Measurements from ENCODE around the gene NT5C3B.
"Not testable (repeated sequence)": the region's sequence is repeated elsewhere in the genome, so short reads cannot be mapped to it uniquely, and the experiment has no call there.

Gene NT5C3B

DNA sequence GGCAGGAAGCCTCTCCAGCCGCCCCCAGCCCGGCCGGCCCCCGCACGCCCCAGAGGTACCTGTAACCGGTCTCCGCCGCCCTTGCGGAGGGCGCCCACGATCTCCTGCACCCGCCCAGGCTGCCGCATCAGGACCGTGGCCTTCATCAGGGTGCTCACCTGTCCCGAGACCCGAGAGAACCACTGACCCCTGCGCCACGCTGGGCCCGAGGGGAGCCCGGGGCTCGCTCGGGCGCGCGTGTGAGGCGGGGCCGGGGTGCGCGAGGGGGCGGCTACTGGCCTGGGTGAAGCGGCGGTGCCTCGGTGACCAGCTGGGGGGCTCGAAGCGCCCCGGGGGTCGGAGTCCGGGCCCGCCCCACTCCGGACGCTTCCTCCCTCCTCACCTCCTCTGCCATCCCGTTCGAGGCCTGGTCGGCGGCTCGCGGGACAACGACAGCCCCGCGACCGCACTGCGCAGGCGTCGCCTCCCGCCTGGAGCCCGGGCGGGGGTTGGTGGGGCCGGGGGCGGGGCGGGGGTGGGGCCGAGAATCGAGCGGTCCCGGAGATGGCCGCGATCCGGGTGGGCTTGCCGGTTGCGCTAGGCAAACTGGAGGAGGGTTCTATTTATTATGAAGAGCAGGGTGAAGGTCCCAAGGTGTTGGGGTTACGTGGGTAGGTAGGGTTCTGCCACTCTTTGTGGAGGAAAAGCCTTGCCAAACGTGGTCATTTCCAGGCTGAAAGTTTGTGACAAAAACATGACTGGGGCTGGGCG is at the start of gene NT5C3B:
Gene NT5C3B, minus strand, starts transcription at position 433 of the 750 bp plus-strand sequence. Its CDS starts 39 bp downstream, at position 394.
- peak; percentile 63 for DNase-seq (ENCODE audit: low spot score)

- no peak for DNase-seq (ENCODE audit: low spot score)
These were observed 49.7 kb upstream of the NT5C3B start for GRCh38 chr17:41885733-41886132.

DNA sequence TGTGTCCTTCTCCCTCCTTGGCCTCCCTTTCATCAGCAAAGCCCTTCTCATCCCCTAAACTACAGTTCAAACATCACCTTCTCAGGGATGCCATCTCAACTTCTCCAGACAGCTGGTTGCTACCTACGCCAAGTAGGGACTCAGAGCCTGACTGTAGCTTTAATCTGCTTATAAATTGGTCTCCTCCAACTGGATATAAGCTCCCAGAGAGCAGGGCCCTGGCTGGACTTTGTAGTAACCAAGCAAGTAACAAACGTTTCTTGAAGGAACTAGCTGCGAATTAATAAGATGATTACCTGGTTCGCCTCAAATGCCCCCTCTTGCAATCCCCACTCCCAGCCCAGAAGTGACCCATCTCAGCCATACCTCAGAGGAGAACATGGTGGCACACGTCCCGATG is 46.7 kb upstream of the NT5C3B start:
- no peak for DNase-seq (ENCODE audit: low spot score)

GRCh38 chr17:41880130-41880529 is 44.1 kb upstream of the NT5C3B start:
- no peak for DNase-seq (ENCODE audit: low spot score)

GRCh38 chr17:41874293-41874670 is 38.2 kb upstream of the NT5C3B start:
- DNase-seq (ENCODE audit: low spot score), result not testable (repeated sequence)

DNA sequence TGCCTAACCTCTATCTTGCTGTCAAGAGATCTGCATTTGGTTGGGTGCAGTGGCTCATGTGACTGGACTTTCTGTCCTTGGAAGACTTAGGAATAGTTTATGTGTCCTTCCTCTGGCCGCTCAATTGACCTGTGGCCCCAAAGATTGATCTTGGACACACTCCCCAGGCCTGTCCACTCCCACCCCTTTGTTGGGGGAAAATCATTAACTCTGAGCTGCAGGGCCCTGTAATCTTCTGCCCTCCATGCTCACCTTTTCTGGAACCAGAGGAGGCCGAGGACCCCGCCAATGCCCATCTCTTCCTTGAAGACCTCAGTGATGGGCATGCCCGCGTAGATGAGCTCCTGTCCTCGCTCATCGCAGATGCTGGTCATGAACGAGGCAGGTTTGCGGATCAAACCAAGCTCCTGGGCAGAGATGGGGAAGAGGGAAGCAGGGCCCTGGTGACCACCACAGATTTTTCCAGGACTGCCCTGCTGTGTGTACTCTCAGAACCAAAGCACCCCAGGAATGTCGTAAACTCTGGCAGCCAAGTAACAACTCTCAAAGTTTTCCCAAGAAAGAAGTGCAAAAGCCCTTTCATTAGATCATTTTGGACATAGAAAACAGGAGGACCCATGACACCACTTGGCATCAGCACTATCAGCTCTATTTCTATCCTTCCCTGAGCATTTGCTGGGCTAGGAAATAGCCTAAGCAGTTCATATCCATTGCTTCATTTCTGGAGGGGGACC is 37.7 kb upstream of the NT5C3B start:
- DNase-seq (ENCODE audit: low spot score), result no peak

- DNase-seq (ENCODE audit: low spot score), result no peak
These were observed 35.8 kb upstream of the NT5C3B start for GRCh38 chr17:41871789-41872188.

DNA sequence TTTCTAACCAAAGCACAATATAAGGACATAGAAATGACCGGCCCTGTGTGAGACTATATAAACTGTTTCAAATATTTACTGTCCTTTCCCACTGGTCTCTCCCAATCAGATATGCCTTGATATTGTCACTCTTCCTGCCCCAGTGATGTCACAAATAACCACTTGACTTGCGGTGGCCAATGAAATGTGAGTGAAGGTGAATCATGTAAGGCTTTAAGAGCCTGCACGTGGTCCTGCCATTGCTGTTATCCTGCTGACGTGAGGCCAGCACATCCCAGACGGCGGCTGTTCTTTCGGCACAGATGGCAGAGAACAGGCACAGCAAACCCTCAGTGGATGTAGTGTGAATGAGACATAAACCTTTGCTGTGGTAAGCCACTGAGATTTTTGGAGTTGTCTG is 34.6 kb upstream of the NT5C3B start:
- no peak for DNase-seq (ENCODE audit: low spot score)

GRCh38 chr17:41870097-41870496 is 34.1 kb upstream of the NT5C3B start:
- DNase-seq (ENCODE audit: low spot score), result no peak

- no peak for DNase-seq (ENCODE audit: low spot score)
These were observed 33.4 kb upstream of the NT5C3B start for GRCh38 chr17:41869426-41869825.

DNA sequence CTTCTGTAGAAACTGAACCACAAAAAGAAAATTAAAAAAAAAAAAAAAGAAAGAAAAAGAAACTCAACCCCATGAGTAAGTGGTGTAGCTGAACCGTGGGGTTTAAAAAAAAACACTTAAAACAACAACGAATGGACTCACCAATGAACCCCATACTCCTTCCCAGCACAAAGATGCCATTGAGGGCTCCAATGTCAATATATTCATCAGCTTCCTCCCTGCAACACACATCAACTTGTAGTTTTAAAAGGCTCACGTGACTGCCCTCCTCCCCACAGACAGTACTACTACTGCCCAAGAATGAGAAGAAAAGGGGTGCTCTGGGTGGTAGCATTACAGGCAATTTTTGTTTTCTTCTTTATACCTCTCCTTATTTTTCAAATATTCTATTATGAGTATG is 32.5 kb upstream of the NT5C3B start:
- DNase-seq (ENCODE audit: low spot score), result no peak

DNA sequence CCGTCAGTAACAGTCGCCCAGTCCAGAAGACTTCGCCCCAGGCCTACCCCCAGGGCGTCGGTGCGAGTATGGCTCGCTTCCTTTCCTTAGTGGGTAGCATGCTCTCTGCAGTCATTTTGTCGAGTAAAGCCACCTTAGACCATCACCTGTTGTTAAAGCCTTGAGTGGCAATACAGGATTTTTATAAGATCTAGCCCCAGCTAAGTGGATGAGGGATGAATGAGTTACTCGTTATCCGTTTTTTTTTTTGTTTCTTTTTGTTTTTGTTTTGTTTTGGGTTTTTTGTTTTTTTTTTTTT is 29.5 kb upstream of the NT5C3B start:
- DNase-seq (ENCODE audit: low spot score), result no peak

DNA sequence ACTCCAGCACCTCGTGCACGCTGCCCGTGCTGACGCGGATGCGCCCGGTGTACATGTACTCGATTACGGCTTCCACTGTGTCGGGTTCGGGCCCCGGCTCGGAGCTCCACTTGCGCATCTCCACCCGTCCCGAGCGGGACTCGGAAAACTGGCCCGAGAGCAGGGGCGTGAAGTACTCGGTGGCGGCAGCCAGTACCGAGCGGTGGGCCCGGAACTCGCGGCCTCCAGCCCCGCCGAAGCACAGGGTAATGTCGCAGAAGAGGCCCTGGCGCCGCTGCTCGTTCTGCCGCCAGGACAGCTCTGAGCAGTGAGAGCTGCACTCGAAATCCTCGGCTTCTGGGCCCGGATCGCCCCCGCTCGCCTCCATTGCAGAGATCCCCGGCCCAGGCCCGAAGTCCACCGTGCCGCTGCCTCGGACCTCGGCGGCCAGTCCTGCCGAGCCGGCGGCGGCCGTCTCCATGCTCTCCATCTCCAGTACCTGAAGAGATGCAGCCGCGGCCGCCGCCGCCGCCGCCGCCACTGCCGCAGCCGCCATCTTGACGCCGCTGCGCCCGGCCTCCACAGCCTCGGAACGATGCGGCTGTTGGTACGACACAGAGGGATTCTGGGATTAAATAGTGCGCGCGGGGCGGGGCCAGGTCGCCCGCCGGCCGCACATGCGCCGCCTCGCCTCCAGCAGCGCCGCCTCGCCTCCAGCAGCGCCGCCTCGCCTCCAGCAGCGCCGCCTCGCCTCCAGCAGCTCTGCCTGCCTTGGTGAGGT is 29.0 kb upstream of the NT5C3B start, which contains the start of gene KLHL11:
Gene KLHL11, minus strand, starts transcription at position 588 of the 760 bp plus-strand sequence. Its CDS starts 53 bp downstream, at position 535.
- DNase-seq (ENCODE audit: low spot score), result peak; percentile 92

- no peak for DNase-seq (ENCODE audit: low spot score)
These were observed 28.4 kb upstream of the NT5C3B start for GRCh38 chr17:41864498-41864835.

DNA sequence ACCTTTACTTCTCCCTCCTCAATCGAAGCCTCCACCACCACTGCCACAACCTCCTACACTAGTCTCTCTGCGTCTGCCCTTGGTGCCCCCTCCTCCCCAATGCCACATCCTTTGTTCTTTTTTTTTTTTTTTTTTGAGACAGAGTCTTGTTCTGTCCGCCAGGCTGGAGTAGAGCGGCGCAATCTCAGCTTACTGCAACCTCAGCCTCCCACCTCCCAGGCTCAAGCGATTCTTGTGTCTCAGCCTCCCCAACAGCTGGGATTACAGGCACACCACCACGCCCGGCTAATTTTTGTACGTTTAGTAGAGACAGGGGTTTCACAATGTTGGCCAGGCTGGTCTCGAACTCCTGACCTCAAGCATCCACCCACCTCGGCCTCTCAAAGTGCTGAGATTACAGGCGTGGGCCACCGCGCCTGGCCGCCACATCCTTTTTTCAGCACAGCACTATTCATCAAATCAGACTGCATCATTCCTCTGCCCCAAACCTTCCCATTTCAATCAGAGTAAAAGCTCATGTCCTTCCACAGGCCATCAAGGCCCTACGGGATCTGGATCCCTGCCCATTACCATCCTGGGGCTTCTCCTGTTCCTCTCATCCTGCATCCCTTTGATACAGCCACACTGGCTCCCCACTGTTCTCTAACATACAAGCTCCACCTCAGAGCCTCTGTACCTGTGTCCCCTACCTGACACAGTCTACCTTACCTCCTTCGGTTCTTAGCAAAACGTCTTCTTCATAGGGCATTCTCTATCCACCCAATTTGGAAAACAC is 27.2 kb upstream of the NT5C3B start:
- DNase-seq (ENCODE audit: low spot score), result no peak

DNA sequence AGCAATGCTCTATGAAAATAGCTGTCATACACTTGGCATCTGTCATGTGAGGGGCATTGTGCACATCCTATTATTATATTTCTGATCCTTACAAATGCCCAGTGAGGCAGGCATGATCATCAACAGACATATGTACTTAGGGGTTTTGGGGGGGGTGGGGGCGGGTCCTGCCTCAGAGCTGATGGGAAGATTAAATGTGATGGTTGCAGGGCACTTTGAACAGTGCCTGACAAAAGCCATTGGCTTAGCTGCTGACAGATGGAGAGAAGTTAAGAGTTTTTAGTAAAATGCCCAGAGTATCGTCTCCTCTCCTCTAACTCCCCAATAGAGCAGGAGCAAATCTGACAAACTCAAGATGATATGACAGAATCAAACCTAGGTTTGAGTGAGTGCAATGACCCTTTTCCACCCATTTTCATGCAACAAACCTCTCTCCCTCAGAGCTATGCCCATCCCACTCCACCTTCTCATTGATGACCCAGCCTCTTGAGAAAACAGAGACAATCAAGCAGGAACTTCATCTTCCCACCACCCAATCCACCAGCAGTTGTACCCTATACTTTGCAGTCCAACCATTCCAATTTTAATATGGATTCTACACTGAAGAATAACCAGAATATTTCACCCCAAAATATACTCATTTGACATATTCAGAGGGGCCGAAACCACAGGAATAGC is 24.4 kb upstream of the NT5C3B start:
- no peak for DNase-seq (ENCODE audit: low spot score)

- DNase-seq (ENCODE audit: low spot score), result not testable (repeated sequence)
These were observed 15.3 kb upstream of the NT5C3B start for GRCh38 chr17:41851382-41851781.

DNA sequence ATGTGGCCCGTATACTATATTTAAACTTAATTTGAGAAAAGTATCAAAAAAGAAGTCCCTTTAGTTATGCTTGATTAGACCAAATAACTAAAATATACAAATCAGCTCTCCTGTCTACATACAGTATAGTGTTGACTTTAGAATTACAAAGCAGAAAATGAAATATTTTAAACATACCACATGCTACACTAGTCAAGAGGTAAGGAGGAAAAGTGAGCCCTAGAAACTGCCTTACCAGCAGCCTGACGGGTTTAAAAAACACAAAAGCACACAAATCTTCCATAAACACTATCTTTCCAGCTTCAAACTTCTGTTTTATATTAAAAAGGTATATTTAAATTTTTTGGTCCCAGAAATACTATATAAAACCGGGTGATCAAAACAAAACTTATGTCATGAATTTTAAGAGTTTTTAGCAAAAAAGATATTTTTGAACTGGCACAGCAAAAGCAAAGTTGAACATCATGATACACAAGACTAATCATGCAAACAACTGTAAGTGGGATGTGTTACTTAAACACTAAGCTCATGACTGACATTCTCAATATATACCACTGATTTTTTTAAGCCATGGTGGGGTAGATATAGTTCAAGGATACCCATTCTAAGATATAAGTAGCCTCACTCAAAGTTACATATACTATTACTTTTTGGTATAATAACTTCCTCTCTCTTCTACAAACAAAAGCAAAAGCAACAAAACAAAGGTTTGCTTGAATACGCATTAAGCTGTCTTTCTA is 13.4 kb upstream of the NT5C3B start:
- peak; percentile 46 for DNase-seq (ENCODE audit: low spot score)

- DNase-seq (ENCODE audit: low spot score), result no peak
These were observed 12.8 kb upstream of the NT5C3B start for GRCh38 chr17:41848788-41849187.

DNA sequence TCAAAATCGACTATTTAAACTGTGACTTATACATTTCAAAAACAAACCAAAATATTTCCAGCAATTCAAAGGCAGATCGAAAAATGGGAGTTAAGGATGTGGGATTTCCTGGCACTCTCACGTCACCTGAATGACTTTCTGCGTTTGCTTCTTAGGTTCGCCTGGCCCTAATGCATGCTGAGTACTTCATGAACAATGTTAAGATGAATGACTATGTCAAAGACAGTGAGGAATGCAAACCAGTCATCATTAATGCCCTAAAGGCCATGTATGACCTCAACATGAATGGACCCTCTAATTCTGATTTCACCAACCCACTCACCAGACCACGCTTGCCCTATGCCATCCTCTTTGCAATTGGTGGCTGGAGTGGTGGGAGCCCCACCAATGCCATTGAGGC is 8.9 kb upstream of the NT5C3B start:
- no peak for DNase-seq (ENCODE audit: low spot score)

DNA sequence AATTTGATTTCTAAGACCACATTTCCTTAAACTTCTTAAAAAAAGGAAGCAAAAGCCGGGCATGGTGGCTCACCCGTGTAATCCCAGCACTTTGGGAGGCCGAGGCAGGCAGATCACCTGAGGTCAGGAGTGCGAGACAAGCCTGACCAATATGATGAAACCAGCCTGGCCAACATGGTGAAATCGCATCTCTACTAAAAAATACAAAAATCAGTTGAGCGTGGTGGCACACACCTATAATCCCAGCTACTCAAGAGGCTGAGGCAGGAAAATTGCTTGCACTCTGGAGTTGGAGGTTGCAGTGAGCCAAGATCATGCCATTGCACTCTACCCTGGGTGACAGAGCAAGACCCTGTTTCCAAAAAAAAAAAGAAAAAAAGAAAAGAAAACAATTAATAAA is 4.7 kb upstream of the NT5C3B start:
- not testable (repeated sequence) for DNase-seq (ENCODE audit: low spot score)
